D721Med (cell line): ENCODE results near the gene KCP.

Source experiments
- DNase-seq: peaks from one replicate; pipeline ENCODE4 v3.0.0; 2011; ENCODE audit warnings: low spot score; ENCODE audit not compliant: insufficient read length
- FAIRE-seq: peaks from 2 replicates; lab custom pipeline; 2011; peaks lifted over from hg19 to GRCh38; lab: Jason Lieb, UNC
- TF ChIP-seq, protein P1 (sequence below): IDR thresholded peaks from 2 replicates; pipeline ENCODE4 v1.5.1; 2012; ENCODE audit warnings: mild to moderate bottlenecking, control low read depth; ENCODE audit not compliant: insufficient read depth; ENCODE audit errors: missing control alignments

Gene KCP

DNA sequence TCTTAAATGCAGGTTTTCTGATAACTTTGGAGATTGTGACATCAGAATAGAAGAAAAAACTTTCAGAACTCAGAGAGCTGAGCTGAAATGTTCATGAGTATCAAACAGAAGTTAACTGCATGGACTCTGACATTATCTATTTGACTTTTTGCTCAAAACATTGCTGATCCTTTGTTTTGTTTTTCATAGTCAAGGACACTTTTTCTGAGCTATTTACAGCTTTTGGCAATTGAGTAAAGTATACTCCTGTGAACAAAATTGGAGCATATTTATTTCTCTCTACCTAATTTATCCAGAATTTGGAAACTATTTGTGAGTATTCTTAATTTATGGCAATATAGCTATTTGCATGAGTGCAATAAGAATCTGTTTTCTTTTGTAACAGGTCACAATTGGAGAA is 11.1 kb downstream of the KCP start:
- no peak for DNase-seq
- TF ChIP-seq, protein P1, sequence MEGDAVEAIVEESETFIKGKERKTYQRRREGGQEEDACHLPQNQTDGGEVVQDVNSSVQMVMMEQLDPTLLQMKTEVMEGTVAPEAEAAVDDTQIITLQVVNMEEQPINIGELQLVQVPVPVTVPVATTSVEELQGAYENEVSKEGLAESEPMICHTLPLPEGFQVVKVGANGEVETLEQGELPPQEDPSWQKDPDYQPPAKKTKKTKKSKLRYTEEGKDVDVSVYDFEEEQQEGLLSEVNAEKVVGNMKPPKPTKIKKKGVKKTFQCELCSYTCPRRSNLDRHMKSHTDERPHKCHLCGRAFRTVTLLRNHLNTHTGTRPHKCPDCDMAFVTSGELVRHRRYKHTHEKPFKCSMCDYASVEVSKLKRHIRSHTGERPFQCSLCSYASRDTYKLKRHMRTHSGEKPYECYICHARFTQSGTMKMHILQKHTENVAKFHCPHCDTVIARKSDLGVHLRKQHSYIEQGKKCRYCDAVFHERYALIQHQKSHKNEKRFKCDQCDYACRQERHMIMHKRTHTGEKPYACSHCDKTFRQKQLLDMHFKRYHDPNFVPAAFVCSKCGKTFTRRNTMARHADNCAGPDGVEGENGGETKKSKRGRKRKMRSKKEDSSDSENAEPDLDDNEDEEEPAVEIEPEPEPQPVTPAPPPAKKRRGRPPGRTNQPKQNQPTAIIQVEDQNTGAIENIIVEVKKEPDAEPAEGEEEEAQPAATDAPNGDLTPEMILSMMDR, result no peak
- FAIRE-seq, result no peak

DNA sequence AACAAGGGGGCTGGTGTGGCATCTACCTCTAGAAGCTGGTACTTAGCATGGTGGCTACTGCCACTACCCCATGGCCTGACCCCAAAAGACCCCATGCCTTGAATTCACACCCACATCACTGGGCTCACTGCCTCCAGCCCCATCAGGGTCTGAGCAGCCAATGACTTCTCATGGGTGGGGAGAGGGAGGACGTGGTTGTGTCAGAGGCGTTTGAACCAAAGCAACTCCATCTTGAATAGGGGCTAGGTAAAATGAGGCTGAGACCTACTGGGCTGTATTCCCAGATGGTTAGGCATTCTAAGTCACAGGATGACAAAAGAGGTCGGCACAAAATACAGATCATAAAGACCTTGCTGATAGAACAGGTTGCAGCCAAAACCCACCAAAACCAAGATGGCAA is 15.2 kb downstream of the KCP start:
- no peak for DNase-seq
- FAIRE-seq, result no peak
- TF ChIP-seq, protein P1, result no peak

DNA sequence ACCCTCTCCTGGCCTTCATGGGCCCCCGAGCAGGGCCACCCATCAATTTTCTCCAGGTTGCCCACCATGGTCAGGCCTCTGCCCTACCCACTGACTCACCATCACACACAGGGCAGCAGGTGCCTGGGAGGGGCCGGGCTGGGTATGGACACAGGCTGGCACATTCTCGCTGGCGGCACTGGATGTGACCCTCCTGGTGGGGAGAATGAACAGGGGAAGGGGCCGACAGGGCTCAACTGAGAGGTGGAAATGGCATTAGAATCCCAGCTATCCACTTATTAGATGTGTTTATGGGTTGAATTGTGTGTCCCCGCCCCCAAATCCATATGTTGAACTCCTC is 16.4 kb downstream of the KCP start:
- DNase-seq, result no peak
- TF ChIP-seq, protein P1, result no peak
- FAIRE-seq, result no peak

DNA sequence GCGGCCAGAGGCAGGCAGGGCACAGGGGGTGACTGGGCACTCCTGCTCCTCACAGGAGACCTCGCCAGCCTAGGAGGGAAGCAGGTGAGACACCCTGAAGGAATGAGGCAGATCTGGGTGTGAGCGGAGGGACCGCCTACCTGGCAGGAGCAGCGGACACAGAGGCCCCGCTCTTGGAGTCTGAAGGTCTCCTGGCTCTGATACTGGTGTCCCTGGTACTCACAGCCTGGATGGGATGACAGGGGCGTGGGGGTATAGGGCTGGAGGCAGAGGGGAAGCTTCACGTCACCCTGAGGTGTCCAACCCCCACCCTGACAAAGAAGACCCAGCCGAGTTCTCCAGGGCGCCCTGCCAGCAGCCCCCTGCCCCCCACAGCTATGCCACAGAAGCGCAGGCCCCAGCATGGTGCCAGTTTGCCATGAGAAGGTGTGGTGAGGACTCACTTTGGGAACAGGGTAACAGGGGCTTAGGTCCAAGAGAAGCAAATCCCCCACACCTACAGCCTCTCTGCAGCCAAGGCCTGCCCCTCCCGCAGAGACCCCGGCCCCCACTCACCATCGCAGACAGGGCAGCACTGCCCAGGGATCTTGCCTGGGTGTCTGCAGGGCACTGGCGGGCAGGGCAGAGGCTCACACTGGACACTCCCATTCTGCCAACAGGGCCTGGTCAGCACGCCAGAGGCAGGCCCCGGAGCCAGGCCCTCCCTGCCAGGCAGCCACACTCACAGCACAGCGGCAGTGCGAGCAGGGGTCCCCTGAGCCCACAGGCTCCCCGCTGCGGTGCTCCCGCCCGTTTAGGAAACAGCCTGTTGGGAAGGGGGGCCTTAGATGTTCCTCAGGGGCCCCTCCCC is 17.0 kb downstream of the KCP start:
- FAIRE-seq (no peak), DNase-seq (no peak)
- TF ChIP-seq, protein P1, result no peak

DNA sequence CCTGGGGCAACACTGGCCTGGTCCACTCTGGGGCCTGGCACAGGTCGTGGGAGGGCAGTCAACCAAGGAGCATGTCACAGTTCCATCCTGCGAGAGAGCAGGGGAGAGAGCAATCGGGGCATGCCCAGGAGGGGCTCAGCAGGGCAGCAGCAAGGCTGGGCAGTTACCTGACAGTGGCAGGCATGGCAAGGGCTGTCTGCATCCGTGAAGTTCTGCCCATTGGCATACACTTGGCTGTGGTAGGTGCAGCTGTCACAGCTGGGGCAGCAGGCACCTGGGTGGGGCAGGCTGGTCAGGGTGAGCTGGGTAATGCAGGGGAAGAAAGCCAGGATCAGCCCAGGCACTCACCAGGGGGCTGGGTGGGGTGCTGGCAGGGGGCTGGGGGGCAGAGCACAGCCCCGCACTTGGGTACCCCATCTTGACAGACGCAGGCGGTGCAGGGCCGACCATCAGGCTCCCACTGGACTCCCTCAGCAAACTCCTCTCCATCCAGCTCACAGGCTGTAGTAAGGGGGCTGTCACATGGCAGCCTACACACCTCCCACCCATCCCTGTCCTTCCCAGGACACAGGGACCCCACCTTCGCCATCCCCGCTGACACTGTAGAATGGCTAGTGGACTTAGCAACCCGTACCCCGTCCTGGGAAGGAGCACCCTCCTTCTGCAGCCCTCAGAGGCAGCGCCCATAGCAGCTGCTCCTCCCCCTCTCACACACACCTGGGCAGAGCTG is 17.8 kb downstream of the KCP start:
- DNase-seq (no peak), FAIRE-seq (no peak)
- TF ChIP-seq, protein P1, result no peak

DNA sequence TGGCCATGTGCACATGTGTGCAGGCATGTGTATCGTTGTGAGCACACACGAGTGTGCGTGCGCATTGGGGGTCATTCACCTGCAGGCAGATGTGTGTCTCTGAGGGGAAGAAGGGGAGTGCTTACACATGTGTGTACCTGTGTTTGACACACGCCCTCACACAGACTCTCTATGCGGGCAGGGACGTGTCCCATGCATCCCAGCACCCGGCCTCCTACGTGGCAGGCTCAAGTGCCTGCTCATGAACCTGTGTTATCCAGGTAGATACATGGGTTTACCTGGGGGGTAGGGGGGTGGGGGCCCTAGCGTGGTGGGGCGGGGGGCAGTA is 18.6 kb downstream of the KCP start:
- FAIRE-seq, result no peak
- TF ChIP-seq, protein P1, result no peak
- no peak for DNase-seq
